Neutrophil (primary cell): ENCODE measurements around the gene IGF2.

ENCODE experiments used
- H3K27ac ChIP-seq: fragments of 200-600 bp; sonication (generic); 2 replicates; pipeline ENCODE4 v1.5.1; 2016; ENCODE audit warnings: mild to moderate bottlenecking, moderate library complexity
- H3K27me3 ChIP-seq: fragments of 200-600 bp; sonication (generic); 2 replicates; pipeline ENCODE4 v1.6.0; 2016; ENCODE audit warnings: mild to moderate bottlenecking
- H3K36me3 ChIP-seq: fragments of 200-600 bp; sonication (generic); 2 replicates; pipeline ENCODE4 v1.5.1; 2017
- H3K4me1 ChIP-seq, 2 experiments: fragments of 200-600 bp in 1 of 2; sonication (generic) in 1 of 2; 1 replicate in 1 of 2; 2 replicates in 1 of 2; pipeline versions ENCODE4 v1.5.1 to v1.6.1; 2013 to 2016; ENCODE audit warnings: low read depth in 1 of 2, low read length in 1 of 2, mild to moderate bottlenecking in 1 of 2, moderate library complexity in 1 of 2; ENCODE audit not compliant: control insufficient read depth in 1 of 2, insufficient read depth in 1 of 2
- H3K4me3 ChIP-seq, 2 experiments: fragments of 200-600 bp in 1 of 2; sonication (generic) in 1 of 2; 1 replicate in 1 of 2; 2 replicates in 1 of 2; pipeline ENCODE4 v1.5.1; 2013 to 2016; ENCODE audit warnings: low read depth in 1 of 2, low read length in 1 of 2, mild to moderate bottlenecking in 1 of 2, moderate library complexity in 1 of 2
- H3K9me3 ChIP-seq: fragments of 200-600 bp; sonication (generic); 2 replicates; pipeline ENCODE4 v1.5.1; 2016
- TF ChIP-seq, protein P1 (sequence below): fragments of 200-600 bp; sonication (generic); IDR thresholded peaks from 2 replicates; pipeline ENCODE4 v1.5.1; 2016; ENCODE audit warnings: antibody characterized with exemption

IGF2 gene

DNA sequence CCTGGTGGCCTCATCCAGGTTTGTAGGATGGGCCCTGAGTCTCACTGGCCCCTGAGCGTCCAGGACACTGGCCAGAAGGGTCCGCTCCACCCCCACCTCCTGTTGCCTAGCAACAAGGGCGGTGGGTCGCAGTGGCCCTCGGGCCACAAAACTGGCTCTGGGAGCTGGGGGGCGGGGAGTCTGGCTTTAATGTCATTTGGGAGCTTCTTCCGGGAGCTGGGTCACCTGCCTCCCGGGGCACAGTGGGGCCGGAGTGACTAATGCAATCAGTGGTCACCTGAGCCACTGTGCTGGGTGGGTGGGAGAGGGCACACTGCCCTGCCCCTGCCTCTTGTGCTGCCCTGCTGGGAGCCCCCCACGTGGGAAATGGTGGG lies 29.8 kb upstream of the IGF2 start:
- Histone ChIP-seq H3K27ac (no peak overlapping the region), H3K36me3 (no peaks in the 10 kb centered on the region), H3K9me3 (no peaks in the 10 kb centered on the region), H3K27me3 (peaks cover 46% of the 10 kb centered on the region), H3K4me3 (no peak overlapping the region), H3K4me1 (no peaks in the 10 kb centered on the region)
- TF ChIP-seq, protein P1, sequence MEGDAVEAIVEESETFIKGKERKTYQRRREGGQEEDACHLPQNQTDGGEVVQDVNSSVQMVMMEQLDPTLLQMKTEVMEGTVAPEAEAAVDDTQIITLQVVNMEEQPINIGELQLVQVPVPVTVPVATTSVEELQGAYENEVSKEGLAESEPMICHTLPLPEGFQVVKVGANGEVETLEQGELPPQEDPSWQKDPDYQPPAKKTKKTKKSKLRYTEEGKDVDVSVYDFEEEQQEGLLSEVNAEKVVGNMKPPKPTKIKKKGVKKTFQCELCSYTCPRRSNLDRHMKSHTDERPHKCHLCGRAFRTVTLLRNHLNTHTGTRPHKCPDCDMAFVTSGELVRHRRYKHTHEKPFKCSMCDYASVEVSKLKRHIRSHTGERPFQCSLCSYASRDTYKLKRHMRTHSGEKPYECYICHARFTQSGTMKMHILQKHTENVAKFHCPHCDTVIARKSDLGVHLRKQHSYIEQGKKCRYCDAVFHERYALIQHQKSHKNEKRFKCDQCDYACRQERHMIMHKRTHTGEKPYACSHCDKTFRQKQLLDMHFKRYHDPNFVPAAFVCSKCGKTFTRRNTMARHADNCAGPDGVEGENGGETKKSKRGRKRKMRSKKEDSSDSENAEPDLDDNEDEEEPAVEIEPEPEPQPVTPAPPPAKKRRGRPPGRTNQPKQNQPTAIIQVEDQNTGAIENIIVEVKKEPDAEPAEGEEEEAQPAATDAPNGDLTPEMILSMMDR = no peak

DNA sequence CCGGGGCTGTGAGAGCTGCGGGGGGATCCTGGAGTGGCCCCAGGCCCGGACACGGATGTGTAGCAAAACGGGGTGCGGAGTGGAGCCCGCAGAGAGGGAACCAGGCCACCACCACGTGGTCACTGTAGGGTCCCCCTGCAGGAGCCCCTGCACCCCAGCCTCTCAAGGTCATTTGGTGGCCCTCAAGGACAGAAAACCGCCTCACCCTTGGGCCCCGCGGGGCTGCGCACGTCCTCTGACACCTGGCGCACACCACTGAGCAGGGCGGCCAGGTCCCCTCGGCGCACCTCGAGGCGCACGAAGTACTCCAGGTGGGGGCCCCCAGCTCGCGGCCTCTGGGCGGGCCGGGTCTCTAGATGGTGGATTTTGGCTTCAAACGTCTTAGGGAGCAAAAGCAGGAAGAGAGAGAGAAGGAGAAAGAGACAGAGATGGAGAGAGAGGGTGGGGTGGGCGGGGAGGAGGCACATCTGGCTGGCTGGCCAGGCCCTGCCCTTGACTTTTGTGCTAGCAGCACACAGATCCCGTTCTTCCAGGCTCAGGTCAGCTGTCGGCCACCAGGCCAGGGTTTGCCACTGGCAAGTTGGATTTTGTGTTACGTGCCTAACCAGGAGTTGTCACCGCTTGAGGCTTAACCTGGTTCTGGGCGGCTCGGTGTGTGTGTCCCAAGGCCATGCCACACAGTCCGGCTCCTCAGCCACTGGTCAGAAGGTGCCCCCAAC lies 29.3 kb upstream of the IGF2 start:
- TF ChIP-seq, protein P1 = no peak
- Histone ChIP-seq H3K4me3 (no peak overlapping the region), H3K36me3 (no peaks in the 10 kb centered on the region), H3K9me3 (no peaks in the 10 kb centered on the region), H3K4me1 (no peaks in the 10 kb centered on the region), H3K27ac (no peak overlapping the region), H3K27me3 (peaks cover 46% of the 10 kb centered on the region)

DNA sequence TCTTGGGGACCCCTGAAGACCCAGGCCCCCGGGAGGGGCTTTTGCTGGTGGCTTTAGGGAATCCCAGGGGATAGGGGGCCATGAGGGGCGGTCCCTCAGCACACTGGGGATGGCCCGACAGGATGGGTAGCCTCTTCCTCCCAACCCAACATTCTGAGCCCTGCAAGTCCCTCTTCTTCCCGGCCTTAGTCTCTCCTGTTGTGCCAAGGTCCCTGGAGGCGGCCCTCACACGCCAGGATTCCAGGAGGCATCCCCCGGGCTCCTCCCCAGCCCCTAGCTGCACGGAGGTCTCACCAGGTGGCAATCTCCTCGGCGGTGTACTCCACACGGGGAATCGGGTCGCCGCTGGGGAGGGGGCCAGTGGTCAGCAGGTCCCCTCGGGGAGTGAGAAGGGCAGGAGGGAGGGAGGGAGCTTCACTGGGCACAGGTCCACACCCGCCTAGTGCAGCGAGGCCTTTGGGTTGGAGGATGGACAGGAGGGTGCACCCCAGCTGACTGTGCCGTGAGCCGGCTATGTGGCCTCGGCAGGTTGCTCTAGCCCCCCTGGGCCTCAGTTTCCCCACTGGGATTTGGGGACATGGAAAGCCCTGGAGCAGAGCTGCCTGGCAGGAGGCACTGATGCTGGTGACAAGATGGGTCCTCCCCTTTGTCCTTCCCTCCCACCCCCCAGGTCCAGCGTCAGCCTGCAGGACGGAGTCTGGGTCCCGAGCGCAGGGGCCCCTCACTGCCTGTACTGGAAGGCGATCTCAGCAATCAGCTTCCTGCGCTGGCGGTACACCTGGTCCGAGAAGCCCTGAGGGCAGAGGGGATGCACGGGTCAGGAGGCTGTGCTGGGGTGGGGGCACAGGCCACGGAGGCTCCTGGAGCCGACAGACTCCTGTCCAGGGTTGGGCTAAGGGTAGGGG lies 28.2 kb upstream of the IGF2 start:
- no peaks in the 10 kb centered on the region for H3K36me3 ChIP-seq
- H3K27me3 ChIP-seq = peaks cover 46% of the 10 kb centered on the region

DNA sequence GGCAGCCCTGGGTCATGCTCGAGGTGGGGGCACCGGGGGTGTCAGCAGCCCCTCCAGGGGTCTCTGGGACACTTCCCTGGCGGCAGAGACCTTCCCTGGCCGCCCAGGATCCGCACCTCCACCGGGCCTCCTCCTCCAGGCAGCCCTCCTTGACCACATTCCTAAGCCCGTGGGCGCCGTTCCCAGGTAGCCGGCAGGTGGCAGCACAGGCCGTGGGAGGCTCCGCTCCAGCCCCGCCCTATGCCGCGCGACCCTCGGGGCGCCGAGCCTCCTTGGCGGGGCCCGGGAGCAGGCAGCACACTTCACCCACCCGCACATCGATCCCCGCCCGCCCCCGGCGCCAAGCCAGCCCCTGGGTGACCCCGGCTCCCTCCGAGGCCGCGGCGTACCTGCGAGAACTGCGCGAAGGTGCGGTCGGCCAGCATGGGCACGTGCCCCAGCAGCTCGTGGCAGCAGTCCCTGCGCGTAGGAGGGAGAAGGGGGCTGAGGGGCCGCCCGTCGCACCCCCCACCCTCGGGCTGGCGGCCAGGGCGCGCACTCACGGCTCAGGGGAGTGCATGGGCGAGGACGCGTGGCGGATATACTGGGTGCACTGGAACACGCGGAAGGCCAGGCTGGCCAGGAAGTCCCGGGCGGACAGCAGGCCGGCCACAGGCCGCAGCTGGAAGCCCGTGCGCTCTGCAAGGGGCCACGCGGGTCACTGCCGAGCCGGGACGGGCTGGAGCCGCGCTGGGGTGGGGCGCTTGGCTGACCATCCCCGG lies 27.1 kb upstream of the IGF2 start:
- Histone ChIP-seq H3K27me3 (peaks cover 46% of the 10 kb centered on the region), H3K27ac (no peak overlapping the region), H3K4me3 (no peak overlapping the region), H3K36me3 (no peaks in the 10 kb centered on the region), H3K9me3 (no peaks in the 10 kb centered on the region), H3K4me1 (no peaks in the 10 kb centered on the region)
- TF ChIP-seq, protein P1 = peak; percentile 33

More for the DNA sequence above, 28.2 kb upstream of the IGF2 start:
- Histone ChIP-seq H3K27ac (no peak overlapping the region), H3K4me1 (no peaks in the 10 kb centered on the region), H3K4me3 (no peak overlapping the region), H3K9me3 (no peaks in the 10 kb centered on the region)
- TF ChIP-seq, protein P1 = no peak

DNA sequence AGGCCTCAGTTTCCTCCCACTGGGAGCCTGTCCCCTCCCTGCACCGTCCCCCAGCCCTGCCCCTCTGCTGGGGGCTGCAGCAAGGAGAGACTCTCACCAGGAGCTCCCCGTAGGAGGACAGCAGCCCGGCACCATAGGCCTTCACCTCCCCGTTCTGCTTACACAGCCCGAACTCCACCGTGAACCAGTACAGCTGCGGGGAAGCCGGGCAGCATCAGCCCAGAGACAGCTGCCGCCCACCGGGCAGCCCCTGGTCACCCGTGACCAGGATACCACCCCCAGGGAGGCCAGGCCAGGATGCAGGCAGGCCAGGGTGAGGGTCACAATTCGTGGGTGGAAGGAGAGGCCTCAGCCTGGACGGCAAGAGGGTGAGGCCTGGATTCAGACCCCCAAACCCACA lies 26.4 kb upstream of the IGF2 start:
- TF ChIP-seq, protein P1 = no peak
- Histone ChIP-seq H3K4me1 (no peaks in the 10 kb centered on the region), H3K27ac (no peak overlapping the region), H3K9me3 (no peaks in the 10 kb centered on the region), H3K27me3 (peaks cover 46% of the 10 kb centered on the region), H3K36me3 (no peaks in the 10 kb centered on the region), H3K4me3 (no peak overlapping the region)
